ENCODE results near the gene TBCK.

The TBCK gene

DNA sequence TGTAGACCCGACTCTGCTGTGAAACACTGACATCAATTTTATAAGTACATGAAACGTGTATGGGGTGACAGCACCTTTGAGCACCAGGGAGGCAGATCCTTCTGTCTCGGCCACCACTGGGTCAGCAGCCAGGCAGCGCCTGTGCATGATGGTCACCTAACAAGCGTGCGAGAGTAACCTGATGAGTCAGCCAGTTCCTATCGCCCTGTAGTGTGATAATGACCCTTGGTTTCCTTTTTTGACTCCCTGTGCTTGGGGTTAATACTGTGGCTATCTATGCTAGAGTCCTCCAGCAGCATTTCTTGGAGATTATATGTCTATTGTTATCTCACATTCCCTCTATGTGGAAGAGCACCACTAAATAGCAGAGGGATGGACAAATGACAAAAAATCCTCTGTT, 319.2 kb downstream of the TBCK start:
- no peak for DNase-seq (ENCODE audit: low read depth in 1 of 2, low spot score in 1 of 2)

DNA sequence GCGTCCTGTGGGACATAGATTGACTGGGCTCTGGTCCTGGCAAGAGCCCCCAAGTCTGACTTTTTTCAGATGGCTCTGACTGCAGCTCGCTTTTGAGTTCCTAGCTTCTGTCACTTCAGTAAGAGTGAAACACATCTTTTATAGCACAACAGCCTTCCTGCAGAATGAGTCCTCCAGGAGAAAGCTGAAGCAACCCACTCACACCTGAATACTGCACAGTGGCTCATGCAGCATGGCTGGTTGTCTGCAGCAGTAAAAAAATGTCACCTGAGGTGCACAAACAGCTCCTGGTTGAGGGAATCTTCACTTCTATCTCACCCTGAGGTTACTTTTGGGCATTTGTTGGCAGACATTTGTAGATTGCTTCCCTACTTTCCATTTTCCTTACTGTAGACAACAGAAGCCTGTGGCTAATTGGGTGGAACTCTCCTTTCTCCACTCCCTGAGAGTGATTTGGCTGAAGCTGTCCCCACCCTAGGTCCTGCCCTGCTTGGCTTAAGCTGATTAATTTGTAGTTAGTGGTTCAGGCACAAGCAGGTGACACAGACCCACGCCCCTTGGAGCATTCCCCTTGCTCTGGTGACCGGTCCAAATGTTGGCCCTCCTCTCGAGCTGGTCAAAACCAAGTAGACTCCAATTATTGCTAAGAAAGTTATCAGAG, 321.0 kb downstream of the TBCK start:
- DNase-seq (ENCODE audit: low read depth in 1 of 2, low spot score in 1 of 2) = no peak

DNA sequence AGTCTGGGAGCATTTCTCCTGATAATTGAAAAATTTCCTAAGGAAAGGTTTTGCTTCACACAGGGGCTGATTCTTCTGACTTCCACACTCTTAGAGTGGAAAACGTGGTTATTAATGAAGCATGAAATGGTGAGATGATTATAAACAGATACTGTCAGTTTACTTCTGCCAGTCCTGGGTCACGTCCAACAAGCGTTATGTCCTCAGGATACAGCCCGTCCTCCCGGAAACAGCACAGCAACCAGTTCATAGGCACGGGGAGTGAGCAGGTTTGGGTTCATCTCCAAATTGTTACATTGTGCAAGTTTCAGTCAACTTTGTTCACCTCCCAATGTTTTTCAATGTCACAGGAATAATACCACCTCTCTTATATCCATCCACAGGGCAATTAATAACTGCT, 321.9 kb downstream of the TBCK start:
- no peak for DNase-seq (ENCODE audit: low read depth in 1 of 2, low spot score in 1 of 2)

GRCh38 chr4:105992641-105993305, 323.2 kb downstream of the TBCK start:
- DNase-seq (ENCODE audit: low read depth in 1 of 2, low spot score in 1 of 2) = no peak

DNA sequence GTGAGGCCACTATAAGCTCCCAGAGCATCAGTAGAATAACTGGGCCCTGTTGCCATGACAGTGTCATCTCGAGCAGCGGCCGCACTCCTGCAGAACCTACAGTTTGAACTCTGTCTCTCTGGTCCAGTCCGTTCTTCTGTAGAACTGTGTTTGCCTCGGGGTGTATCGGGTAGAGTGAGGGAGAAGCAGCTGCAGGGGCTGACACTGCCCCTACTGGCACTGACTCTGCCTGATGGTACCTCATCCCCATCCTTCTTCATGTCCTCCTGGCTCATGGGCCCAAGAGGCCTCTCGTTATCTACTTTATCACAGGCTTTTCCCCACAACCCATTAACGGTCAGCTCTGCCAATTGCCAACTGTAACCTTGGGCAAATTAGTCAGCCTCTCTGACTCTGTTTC, 324.3 kb downstream of the TBCK start:
- DNase-seq (ENCODE audit: low read depth in 1 of 2, low spot score in 1 of 2) = no peak

Data from activated T-helper 1 cell treated with anti-CD3 and anti-CD28 coated beads, Interleukin-2, amount 50 U/mL, for 16 hours (primary cell).